HG02884 (cell line): ENCODE data around the gene KRT82.

Source experiments
- ATAC-seq: cut with Tn5 transposase; IDR thresholded peaks from one replicate; pipeline ENCODE4 v1.9.1; 2021; ENCODE audit warnings: mild to moderate bottlenecking, moderate library complexity; ENCODE audit not compliant: unreplicated experiment

KRT82 gene

GRCh38 chr12:52363111-52363679 is 42.9 kb downstream of the KRT82 start:
- ATAC-seq, result no peak

GRCh38 chr12:52362118-52362726 is 43.9 kb downstream of the KRT82 start:
- no peak for ATAC-seq

GRCh38 chr12:52361553-52361952 is 44.6 kb downstream of the KRT82 start:
- no peak for ATAC-seq

GRCh38 chr12:52360663-52361271 is 45.4 kb downstream of the KRT82 start:
- ATAC-seq, result no peak

GRCh38 chr12:52360106-52360662 is 46.0 kb downstream of the KRT82 start:
- no peak for ATAC-seq

- ATAC-seq, result no peak
Measured at GRCh38 chr12:52359621-52360061, 46.5 kb downstream of the KRT82 start.

- ATAC-seq, result peak; percentile 97
Measured at GRCh38 chr12:52358575-52359350, 47.4 kb downstream of the KRT82 start.

GRCh38 chr12:52356762-52357580 is 49.2 kb downstream of the KRT82 start:
- ATAC-seq, result no peak

- ATAC-seq, result no peak
Measured at GRCh38 chr12:52356031-52356761, 49.9 kb downstream of the KRT82 start.

GRCh38 chr12:52355176-52355575 is 51.0 kb downstream of the KRT82 start:
- no peak for ATAC-seq

- no peak for ATAC-seq
Measured at GRCh38 chr12:52354200-52354599, 51.9 kb downstream of the KRT82 start.

- no peak for ATAC-seq
Measured at GRCh38 chr12:52353766-52354165, 52.4 kb downstream of the KRT82 start.

- ATAC-seq, result no peak
Measured at GRCh38 chr12:52352951-52353350, 53.2 kb downstream of the KRT82 start.

- ATAC-seq, result no peak
Measured at GRCh38 chr12:52351196-52352059, 54.7 kb downstream of the KRT82 start.

GRCh38 chr12:52350786-52351185 is 55.3 kb downstream of the KRT82 start:
- no peak for ATAC-seq

- ATAC-seq, result no peak
Measured at GRCh38 chr12:52350021-52350620, 56.0 kb downstream of the KRT82 start.

- no peak for ATAC-seq
Measured at GRCh38 chr12:52349196-52349595, 56.9 kb downstream of the KRT82 start.
